NCI-H510A (cell line): ENCODE data around the gene ACSS2.

Experiments
- DNase-seq: peaks from one replicate; lab custom pipeline; 2025; lab: John Stamatoyannopoulos, UW

Gene ACSS2, protein sequence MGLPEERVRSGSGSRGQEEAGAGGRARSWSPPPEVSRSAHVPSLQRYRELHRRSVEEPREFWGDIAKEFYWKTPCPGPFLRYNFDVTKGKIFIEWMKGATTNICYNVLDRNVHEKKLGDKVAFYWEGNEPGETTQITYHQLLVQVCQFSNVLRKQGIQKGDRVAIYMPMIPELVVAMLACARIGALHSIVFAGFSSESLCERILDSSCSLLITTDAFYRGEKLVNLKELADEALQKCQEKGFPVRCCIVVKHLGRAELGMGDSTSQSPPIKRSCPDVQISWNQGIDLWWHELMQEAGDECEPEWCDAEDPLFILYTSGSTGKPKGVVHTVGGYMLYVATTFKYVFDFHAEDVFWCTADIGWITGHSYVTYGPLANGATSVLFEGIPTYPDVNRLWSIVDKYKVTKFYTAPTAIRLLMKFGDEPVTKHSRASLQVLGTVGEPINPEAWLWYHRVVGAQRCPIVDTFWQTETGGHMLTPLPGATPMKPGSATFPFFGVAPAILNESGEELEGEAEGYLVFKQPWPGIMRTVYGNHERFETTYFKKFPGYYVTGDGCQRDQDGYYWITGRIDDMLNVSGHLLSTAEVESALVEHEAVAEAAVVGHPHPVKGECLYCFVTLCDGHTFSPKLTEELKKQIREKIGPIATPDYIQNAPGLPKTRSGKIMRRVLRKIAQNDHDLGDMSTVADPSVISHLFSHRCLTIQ

DNA sequence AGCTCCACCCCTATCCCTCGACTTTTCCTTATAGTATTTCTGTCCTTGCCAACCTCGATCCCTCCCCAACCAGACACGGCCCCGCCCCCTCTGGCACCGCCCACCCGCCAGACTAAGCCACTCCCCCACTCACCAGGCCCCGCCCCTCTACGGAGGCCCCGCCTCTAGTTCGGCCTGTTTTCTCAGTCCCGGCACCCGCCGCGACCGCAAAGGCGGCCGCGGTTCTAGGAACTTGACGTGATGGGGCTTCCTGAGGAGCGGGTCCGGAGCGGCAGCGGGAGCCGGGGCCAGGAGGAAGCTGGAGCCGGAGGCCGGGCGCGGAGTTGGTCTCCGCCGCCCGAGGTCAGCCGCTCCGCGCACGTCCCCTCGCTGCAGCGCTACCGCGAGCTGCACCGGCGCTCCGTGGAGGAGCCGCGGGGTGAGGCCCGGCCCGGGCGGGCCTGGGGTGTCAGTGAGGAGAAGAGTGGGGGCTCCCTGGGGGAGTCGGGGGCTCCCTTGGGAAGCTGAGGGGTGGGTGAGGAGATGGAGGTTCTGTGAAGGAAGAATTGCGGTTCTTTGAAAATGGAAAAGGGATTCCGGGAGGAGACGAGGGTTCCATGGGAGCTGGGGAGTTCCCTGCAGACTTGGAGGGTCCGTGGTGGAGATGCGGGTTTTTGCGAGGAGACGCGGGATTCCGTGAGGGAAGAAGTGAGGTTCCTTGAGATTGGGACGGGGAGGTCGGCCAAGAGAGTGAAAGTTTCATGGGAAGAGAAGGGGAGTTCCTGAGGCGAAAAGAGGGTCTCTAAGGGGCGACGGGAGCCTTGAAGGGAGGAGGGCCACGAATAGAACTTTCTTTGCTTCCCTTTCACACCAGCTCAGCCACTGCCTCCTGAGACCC is at the start of gene ACSS2:
ACSS2 (plus strand) TSS at position 207 of the 877 bp plus-strand sequence; CDS start at position 241, 34 bp downstream.
- no peak for DNase-seq

DNA sequence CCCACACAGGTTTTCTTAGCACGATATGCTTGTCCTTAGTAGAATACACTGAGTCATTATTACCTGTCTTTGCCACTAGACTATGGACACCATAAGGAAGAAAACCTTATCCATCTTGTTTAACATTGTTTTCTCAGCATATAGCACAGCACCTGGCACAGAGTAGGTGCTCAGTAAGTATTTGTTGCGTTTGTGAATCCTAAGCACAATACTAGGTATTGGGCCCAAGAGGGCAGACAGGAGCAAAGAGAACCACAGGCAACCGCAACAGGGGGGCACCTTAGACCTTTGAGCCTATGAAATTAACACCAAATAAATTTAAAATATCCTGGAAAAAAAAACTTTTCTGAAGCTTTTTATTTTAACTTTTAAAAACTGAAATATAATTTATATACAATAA is 47.2 kb upstream of the ACSS2 start:
- DNase-seq, result no peak

DNA sequence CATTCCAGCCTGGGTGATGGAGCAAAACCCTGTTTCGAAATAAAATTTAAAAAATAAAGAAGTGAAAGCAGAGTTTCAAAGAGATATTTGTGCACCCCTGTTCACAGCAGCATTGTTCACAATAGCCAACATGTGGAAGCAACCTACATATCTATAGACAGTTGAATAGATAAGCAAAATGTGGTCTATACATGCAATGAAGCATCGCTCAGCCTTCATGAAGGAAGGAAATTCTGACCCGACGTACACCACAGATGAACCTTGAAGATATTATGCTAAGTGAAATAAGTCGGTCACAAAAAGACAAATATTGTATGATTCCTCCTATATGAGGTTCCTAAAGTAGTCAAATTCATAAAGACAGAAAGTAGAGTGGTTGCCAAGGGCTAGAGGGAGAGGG is 44.5 kb upstream of the ACSS2 start:
- DNase-seq, result no peak

DNA sequence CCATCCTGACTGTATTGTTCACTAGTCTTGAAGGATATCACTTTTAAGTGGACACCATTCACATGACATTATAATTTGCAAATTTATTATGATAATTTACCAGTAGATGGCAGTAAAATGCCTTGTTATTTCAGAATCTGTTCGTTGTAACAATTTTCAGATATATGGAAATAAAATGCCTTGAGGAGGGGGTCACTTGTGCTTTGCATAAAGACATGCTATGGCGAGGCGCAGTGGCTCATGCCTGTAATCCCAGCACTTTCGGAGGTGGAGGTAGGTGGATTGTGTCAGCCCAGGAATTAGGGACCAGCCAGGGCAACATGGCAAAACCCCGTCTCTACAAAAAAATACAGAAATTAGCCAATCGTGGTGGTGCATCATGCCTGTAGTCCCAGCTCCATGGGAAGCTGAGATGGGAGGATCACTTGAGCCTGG is 41.9 kb upstream of the ACSS2 start:
- no peak for DNase-seq

DNA sequence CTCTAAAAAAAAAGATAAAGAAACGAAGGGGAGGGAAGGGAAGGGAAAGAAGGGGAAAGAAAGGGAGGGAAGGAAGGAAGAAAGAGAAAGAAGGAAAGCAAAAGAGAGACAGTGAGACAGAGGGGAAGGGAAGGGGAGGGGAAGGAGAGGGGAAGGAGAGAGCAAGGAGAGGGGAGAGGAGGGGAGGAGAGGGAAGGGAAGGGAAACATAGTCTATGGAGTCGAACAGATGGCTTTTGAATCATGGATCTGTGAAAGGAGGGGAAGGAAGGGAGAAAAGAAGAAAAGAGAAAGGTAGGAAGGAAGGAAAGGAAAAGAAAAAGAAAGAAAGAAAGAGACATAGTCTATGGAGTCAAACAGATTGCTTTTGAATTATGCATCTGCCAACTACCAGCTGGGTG is 34.3 kb upstream of the ACSS2 start:
- DNase-seq, result no peak

DNA sequence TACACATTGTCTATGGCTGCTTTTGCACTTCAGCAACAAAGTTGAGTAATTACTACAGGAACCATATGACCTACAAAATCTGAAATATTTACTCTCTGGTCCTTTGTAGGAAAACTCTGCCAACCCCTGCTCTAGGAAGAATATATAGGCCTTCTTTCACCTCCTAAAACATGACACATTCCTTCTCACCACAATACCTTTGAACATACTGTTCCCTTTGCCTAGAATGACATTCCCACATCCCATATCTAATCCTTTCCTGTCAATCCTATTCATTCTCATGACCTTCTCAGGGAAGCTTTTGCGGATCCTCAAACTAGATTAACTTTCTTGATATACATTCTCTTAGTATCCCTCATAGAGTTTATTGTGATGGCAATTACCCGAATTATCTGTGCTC is 33.0 kb upstream of the ACSS2 start:
- DNase-seq, result no peak

DNA sequence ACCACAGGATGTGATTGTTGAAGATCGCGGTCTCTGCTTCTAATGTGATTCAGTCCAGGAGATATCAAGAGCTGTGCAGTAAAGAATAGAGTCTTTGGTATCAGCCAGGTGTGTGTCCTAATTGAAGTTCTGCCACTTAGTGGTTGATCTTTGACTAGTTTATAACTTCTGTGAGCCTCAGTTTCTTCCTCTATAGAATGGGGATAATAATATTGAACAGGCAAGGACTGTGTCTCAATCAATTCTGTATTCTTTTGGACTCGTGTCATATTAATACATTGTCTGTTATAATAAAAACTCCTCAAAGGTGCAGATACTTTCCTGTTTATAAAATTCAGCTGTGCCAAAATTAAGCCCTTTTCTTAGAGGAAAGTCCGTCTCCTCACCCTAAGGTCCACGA is 27.8 kb upstream of the ACSS2 start:
- DNase-seq, result no peak

DNA sequence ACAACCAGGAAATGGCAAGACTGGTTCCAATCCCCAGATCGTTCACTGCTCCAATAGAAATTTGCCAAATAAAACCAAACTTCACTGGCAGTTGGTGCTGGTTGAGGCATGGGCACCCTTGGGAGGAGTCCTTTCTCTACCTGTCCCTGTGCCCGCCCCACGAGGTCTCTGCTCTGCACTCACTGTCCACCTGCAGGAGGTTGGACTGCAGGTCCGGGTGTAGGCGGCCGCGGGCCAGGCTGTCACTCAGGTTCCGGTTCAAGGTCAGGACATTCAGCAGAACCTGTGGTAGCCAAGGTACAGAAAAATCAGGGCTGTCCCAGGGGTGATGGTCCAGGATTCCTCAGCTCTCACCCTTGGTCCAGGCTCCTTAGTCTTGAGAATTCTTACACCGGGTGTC is 26.6 kb upstream of the ACSS2 start:
- no peak for DNase-seq

DNA sequence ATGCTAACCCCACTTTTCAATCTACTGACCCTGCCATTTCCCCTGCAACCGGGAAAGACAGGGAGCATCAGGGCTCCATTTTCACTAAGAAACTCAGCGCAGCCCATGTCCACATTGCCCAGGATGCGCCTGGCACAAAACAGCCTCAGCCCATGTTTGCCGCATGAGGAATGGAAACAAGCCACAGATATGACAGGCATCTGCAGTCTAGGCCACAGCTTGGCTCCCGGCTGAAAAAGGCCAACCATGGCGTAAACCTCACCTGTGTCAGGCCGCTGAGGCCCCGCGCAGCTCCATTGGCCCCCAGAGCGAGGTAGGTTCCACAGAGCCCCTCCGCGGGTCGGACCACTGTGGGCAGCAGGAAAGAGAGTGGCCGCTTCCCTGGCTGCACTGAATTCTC is 25.4 kb upstream of the ACSS2 start:
- no peak for DNase-seq

DNA sequence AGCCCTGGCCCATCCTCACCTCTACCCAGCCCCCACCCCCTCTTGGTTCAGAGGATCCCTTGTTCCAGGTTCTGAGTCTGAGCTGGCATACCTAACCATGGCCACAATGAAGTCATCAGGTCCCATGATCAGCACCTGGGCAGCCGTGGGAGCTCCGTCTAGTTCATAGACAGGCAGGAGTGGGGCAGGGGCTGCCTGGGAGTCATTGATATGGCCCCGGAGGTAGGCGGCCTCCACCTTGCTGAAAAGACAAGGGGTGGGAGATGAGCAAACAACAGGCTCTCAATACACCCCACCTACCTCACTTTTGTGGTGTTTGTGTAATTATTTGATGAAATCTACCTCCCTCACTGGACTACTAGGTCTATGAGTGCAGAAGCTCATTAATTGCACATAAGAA is 24.1 kb upstream of the ACSS2 start:
- DNase-seq, result no peak

DNA sequence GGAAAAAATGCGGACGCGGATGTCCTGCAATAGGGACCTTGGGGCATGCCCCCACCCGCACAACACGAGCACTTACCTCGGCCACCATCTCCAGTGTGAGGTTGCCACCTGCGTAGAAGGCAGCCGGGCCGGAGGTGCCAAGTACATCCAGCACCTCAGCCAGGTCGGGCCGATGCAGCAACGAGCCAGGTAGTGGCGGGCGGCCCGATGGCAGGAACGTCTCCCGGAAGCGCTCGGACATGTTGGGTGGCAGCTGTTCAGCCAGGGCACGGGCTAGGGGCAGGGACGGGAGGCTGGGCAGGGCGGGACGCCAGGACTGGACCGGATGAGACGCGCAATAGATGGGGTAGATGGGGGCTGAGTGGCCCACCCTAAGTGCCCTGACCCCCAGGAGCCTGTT is 17.0 kb upstream of the ACSS2 start:
- no peak for DNase-seq

DNA sequence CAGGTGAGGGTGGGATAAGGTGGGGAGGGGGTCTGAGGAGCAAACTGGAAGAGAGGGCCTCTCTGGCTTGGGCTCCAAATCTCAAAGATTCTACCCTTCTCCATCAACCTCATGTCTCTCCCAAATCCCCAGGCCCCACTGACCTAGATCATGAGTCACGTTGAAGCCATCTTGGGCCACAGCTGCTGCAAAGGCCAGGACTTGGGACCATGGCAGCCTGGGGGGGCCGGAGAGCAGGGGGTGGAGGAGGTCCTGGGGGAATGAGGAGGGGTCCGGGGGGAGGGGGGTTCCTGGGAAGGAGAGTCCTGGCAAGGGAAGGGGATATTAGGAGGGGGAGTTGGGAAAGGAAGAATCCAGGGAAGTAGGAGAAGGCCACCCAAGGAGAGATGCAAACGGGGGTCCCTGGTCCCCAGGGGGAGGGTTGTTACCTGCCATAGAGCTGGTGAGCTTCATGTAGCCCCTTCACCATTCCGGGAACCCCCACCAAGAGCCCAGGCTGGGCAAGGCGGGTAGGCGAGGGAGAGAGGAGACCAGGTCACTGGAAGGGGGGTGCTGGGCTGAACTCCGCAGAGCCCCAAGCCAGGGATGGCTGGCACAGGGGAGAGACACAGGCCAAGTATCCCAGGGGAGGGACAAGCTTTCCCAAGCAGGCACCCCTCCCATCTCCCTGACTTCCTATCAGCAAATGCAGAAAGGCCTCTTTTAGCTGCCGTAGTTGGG is 16.4 kb upstream of the ACSS2 start:
- no peak for DNase-seq

DNA sequence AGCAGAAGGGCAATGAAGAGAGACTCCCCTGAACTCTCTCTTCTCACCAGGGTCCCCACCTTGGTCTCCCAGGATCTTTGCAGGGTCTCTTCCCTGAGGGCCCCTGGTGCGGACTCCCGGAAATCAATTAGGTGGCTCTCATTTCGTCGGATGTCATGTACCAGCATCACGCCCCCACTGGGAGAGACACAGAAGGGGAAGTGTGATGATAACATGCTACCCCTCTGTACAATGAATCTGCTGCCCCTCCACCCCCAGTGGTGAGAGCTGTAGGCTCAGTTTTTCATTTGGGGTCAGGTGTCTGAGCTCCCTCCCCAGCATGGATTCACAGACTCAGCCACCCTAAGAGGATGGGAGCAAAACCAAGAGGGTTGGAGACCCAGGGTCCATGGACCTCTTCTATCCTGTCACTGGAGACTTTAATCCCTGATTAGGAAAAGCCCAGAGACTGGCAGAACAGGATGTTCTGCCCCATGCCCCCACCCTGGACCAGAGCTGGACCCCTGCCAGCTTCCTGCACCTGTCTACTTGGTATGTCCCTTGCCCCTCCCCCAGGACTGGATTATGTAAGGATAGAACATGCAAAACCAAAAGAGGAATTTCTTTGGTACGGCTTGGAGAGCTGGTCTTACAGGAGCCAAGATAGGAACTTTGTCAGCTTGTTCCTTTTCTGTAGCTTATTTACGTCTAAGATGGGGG is 14.9 kb upstream of the ACSS2 start:
- peak; percentile 84 for DNase-seq

DNA sequence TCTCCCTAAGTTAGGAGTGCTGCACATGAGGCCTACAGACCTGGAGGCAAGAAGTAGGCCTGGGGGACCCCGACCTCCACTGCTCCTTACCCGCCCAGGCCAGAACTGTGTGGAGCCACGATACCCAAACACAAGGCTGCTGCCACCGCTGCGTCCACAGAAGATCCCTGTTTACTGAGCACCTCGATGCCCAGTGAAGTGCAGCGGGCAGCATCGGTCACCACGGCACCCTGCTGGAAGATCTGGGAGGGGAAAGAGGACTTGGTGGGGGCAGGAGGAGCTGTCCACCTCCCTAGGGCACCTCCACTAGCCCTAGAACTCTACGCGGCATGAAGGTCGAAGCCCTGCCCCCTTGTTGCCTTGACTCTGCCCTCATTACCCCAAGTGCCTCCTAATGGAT is 13.7 kb upstream of the ACSS2 start:
- no peak for DNase-seq

DNA sequence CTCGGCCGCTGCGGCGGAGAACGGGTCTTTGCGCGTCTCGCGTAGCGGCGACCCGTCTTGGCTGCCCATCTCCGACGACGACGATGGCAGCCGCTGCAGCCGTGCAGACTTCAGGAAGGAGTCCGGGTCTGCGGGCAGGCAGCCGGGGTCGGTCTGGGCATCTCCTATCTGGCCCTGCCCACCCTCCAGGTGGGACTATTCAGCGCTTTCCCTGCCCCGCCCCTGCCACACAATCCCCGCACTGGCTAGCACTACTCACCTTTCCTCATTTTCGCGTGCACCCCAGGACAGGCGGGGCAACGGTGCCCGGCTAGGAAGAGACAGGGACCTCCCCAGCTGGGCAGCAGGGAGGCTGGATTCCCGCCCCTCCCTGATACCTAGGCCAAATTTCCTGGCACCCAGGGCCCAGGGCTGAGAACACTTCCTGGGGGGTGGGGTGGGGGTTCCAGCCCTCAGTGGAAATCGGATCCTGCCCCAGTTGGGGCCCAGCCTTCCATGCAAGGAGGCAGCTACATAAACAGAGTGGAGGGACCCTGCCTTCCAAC is 12.9 kb upstream of the ACSS2 start:
- DNase-seq, result no peak

DNA sequence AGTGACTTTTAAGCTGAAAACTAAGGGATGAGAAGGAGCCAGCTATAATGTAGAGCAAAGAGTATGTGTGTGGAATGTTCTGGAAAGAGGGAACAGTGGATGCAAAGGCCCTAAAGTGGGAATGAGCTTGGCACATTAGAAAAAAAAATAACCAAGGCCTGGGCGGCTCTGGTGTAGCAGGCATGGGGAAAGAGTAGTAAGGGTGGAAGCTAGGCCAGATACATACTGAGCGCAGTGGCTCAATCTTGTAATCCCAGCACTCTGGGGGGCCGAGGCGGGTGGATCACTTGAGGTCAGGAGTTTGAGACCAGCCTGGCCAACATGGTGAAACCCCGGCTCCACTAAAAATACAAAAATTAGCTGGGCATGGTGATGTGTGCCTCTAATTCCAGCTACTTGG is 12.2 kb upstream of the ACSS2 start:
- DNase-seq, result no peak

DNA sequence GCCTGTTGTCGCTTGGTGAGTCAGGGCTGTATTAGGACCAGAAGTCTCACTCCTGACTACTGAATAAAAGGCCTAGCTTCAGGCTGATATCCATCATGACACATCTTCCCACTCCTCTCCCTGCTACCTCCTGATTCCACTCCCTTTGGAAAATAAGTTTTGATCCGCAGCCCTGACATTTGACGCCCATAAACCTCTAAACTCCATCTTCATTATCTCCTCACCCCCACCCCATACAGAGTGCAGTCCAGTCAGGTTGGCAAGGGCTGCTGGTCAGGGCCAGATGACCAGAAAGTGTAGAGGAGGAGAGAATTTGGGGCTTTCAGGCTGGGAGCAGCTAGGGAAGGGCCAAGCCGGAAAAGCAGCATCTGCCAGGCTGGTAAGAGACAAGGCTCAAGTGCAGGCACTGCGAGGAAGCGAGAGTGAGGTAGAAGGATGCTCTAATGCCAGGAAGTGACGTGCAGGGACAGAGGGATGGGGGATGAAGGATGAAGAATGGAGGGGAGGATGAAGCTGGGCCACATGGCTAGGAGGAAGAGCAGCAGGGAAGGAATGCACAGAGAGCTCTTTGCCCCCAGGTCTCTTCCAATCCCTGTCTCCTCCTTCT is 5.0 kb upstream of the ACSS2 start:
- no peak for DNase-seq

DNA sequence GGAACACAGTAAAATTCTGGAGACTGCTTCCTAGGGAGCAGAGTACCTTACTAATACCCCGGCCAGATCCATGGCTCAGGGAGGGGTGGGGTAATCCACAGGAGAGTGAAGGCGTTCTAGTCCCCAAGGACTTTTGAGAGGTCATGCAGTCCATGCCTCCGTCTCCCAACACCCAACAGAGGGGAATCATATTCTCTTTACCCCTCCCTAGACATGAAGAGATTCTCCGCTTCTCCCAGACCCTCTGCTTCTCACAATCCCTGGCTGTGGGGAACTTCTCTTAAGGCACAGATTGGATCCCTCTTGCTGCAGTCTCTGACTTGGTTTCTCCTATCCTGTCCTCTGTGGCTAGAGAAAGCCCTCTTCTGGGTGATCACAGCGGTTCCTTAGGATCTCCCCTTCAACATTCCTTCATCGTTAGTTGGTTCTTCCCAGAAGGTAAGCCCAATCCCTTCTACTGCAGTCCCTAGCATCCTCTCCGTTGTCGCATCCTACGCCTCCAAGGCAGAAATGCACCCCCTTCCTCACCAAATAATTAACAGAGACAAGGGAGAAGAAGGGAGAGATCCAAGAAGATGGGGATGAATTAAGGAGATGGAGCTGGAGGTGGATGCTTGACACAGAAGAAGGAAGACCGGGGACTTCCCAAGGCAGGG is 4.3 kb upstream of the ACSS2 start:
- DNase-seq, result no peak

DNA sequence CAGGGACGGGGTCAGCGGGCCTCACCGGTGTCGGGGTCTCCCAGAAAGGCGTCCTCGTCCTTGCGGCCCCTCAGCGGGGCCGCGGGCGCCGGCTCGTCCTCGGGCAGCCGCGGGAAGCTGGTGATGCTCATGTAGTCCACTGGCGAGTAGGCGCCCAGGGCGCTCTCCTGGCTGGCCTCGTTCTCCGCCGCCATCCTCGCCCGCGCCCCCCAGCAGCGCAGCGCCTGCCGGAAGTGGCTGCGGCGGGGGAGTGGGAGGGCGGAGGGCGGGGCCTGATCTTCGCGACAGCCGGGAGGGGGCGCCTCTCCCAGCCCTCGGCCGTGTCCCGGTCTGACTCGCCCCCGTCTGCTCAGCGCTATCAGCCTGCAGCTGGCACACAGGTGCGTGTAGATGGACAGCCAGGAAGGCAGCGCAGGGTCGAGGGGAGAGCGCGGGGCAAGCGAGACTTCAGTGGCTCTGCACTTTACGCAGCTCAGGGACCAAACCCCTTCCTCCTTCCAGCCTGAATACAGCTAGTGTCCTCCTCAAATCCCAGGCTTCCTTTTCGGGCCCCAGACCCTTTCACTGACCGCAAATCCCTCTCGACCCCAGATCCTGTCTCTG is 3.7 kb upstream of the ACSS2 start, which contains the start of gene GGT7:
GGT7 (minus strand) TSS at position 235 of the 603 bp plus-strand sequence; CDS start at position 194, 41 bp downstream.
- DNase-seq, result peak; percentile 77
